ENCODE data around the gene SLC26A2.
"Not testable (repeated sequence)": the region's sequence is repeated elsewhere in the genome, so short reads cannot be mapped to it uniquely, and the experiment has no call there.

Gene SLC26A2

GRCh38 chr5:150006318-150006717 lies 45.8 kb downstream of the SLC26A2 start:
- DNase-seq, result no peak

DNA sequence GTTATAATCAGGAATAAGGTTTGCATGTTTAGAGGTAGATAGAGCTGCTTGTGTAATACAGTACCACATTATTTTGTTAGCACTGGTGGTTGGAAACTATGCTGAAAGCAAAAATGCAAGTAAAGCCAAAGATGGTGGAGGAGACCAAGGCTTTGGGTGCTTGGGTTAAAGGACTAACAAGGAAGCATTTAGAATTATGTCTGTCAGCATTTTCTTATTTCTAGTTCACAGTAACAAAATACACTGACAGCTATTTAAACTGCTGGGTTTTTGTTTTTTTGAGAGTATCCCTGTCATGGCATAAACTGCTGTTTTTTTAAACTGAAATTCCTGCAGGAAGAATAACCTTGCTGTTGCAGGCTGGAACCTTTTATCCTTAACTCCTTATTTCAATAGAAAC lies 46.5 kb downstream of the SLC26A2 start:
- DNase-seq, result no peak

- DNase-seq, result no peak
These were observed 49.3 kb downstream of the SLC26A2 start for GRCh38 chr5:150009671-150010387.

DNA sequence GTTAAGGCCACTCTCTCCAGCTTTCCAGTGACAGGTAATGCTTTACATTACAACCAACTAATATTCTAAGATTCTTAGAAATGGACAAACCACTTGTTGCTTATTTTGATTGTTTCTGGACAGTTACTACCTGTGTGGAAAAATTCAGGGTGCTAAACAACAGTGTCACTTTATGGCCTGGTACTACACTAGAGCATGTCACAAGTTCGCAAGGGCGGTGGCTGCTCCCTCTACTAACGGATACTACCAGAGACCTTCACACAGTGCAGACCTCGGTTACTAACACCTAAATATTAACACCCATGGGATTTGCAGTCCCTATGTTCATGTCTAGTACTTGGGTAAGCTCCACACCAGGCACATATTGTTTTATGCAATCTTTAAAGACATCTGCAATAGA lies 53.4 kb downstream of the SLC26A2 start:
- no peak for DNase-seq

GRCh38 chr5:150014456-150014855 lies 53.9 kb downstream of the SLC26A2 start:
- DNase-seq, result no peak

DNA sequence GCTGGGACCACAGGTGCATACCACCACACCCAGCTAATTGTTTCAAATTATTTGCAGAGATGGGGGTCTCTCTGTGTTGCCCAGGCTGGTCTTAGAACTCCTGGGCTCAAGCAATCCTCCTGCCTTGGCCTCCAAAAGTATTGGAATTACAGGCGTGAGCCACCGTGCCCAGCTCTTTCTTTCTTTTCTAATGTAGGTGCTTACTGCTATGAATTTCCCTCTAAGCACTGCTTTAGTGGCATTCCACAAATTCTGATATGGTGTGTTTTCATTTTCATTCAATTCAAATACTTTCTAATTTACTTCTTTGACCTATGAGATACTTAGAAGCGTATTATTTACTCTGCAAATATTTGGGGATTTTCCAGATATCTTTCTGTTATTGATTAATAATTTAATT lies 54.9 kb downstream of the SLC26A2 start:
- no peak for DNase-seq

GRCh38 chr5:150016537-150016936 lies 56.0 kb downstream of the SLC26A2 start:
- DNase-seq, result no peak

DNA sequence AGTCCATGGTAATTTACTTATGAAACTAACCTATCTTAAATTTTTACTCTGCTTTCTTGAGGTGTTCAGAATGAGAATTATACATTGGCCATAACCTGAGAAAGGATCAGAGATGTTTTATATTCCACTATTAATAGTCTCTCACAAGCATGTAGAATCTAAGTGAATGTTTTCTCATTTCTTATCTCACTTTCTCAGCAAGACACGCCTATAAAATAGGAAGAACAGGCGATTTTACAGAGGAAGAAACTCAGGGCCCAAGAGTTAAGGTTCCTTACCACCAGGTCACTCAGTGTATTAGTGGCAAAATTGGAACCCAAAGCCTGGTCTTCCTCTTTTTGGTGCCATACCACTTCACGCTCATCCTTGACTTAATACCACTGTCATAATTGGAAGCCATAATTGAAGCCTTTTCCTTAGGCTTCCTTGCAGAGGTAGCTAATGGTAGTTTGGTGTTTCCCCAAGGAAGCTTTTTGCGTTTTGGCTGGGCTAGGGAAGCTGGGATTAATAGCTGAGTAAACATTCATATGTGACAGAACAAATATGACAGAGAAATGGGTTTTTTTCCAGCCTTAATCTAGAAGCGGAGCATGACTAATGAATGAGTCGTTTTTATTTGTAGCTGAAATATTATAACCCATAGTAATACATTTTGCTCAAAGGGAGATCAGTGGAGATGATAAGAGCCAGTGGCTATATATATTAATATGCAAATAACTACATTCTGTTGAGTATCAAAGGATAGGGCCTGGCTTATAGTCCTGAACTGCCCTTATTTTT lies 56.9 kb downstream of the SLC26A2 start:
- no peak for DNase-seq

DNA sequence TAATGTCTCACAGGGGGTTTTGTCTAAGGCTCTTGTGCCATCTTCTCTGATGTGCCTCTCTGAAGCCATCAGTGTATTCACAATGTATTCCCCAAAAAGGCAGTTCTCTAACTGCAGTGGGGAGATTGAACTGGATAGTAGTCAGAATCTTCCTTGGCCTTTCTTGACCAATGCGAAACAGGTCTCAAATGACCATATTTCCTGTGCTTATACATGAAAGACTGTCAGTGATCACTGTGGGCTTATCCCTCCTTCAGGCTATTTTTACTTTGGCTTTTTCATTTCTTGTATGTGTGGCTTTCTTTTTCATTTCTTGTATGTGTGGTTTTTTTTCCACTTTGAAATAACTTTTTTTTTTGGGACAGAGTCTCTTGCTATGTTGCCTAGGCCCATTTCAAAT lies 59.7 kb downstream of the SLC26A2 start:
- DNase-seq, result no peak

DNA sequence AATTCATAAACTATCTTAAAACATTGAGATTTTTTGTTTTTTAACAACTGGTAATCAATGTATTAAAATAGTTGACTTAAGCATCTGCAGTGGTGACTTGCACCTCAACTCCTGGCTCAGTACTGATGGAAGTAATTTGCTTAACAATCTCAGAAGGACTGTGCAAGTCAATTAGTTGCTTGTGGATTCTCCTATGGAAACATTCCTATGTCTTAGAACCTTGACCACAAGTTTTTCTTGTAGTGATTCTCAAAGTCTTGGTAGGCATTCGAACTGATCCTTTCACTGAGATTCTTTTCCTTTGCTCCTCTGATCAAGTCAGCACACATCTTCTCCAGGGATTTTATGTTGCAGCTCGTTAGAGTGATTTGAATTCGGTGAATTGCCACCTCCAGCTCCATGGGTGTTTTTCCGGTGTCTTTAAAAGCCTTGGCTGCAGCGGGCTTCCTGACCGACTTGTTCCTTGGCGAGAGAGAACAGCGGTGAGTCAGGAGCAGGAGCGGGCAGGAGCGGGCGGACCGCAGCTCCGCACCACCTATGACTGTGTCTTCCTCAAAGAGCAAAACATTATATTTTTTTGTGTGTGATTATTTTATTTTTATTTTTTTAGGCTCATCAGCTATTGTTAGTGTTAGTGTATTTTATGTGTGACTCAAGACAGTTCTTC lies 61.1 kb downstream of the SLC26A2 start:
- DNase-seq, result no peak

GRCh38 chr5:150022158-150022531 lies 61.6 kb downstream of the SLC26A2 start:
- DNase-seq, result no peak

DNA sequence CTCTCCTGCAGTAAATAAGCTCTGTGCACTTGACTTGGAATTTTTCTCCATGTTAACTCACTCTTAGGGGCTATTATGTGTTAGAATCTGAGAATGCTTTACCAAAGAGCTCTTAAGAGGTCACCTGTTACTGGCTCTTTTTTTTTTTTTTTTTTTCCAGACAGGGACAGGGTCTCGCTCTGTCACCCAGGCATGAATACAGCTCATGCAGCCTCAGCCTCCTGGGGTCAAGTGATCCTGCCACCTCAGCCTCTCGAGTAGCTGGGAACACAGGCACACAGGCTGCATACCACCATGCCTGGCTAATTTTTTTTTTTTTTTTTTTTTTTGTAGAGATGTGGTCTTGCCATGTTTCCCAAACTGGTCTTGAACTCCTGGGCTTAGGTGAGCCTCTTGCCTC lies 62.1 kb downstream of the SLC26A2 start:
- no peak for DNase-seq

GRCh38 chr5:150023136-150023535 lies 62.6 kb downstream of the SLC26A2 start:
- DNase-seq, result no peak

DNA sequence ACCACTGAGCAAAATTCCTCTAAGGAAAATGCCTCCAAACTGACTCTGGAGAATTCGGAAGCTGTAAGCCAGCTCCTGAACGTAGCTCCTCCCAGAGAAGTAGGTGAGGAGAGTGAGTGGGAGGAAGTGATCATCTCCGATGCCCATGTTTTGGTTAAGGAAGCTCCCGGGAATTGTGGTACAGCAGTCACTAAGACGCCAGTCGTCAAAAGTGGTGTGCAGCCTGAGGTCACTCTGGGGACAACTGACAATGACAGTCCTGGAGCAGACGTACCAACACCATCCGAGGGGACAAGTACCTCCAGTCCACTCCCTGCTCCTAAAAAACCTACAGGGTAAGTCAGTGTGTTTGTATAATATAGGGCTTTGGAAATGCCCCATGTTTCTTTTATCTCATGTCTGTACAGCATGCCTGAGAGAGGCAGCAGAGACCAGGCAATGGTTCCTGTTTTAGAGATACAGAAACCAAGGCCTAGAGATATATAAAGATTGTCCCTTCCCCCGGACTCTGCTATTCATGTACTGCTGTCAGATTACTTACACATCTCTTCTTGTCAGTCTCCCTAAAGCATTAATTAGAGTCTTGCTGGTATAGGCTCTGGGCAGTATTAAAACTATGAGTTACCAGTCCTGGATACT lies 63.9 kb downstream of the SLC26A2 start:
- DNase-seq, result no peak

DNA sequence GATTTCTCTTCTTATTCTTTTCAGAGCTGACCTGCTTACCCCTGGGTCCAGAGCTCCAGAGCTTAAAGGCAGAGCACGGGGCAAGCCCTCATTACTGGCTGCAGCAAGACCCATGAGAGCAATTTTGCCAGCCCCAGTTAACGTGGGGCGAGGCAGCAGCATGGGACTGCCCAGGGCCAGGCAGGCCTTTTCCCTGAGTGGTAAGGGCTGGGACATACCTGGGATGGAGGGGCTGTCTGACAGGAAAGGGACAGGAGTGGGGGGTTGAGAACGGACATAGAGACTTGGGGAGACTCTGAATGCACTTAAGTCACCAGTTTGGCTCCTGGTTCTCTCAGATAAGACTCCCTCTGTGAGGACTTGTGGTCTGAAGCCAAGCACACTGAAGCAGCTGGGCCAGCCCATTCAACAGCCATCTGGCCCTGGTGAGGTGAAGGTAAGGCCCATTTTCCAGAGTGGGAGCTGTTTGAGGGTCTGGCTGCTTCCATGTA lies 66.2 kb downstream of the SLC26A2 start:
- no peak for DNase-seq

- DNase-seq, result not testable (repeated sequence)
These were observed 67.5 kb downstream of the SLC26A2 start for GRCh38 chr5:150028047-150028446.

DNA sequence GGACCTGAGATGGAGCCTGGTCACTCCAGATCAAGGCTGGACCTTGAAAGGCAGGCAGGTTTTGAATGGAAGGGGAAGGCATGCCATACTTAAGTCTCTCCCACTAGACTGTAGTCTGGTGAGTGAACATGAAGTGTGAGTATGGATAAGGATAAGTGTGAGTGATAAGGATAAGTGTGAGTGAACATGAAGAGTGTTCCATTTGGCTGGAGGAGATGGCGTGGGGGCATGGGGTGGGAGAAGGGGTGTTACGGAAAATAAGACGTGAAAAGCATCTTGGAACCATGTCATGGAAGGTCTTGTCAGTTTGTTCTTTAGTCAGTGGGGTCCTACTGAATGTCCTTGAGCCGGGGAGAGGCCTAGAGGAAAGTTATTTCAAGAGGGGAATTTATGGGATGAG lies 72.8 kb downstream of the SLC26A2 start:
- DNase-seq, result no peak

DNA sequence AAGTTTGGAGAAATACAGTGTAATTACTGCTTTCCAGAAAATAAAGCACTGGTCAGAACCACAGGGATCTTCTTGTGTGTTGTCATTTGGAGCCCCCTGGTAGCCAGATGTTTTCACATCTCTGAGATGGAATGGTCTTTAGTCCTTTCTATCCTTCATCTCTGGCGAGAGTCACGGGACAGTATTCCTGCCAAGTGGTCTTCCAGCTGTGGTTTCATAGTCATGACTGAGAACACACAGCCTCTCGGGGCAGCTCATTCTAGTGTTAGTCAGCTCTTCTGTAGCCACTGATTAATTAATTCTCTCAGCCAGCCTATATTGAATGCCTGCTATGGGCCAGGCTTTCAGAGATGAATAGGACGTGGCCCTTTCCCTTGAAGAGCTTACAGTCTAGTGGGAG lies 74.1 kb downstream of the SLC26A2 start:
- DNase-seq, result no peak

DNA sequence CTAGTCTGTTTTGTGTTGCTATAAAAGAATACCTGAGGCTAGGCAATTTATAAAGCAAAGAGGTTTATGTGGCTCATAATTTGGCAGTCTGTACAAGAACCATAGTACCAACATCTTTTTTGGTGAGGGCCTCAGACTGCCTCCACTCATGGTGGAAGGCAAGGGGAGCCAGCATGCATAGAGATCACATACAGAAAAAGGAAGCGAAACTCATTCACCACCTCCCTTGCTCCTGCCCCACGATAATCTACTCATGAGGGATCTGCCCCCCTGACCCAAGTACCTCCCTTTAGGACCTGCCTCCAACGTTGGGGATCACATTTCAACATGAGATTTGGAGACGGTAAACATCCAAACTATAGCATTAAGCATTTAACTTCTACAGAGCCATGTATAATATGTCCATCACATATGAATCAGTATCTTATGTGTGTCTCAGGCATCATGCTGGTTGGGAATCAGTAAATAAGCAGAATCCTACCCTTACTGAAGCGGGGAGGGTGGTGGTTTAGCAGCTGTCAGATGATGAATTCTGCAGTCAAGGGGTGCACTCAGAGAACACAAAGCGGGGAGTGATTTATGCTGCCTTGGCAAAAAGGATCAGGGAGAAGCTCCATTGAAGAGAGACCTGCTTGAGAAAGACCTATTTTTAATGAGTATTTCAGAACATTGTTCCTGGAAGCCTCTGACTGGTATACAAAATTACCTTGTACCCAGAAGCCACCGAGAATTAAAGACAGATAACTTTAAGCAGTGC lies 74.8 kb downstream of the SLC26A2 start:
- DNase-seq, result no peak

GRCh38 chr5:150036513-150036912 lies 76.0 kb downstream of the SLC26A2 start:
- no peak for DNase-seq
